Kidney tubule cell (primary cell): Measurements from ENCODE around the gene MYBL2.

ENCODE experiments used
- DNase-seq: peaks from one replicate; pipeline ENCODE4 v3.0.0-alpha.2; 2018; ENCODE audit warnings: low spot score

Gene MYBL2

GRCh38 chr20:43682446-43682845 is 15.5 kb downstream of the MYBL2 start:
- no peak for DNase-seq

DNA sequence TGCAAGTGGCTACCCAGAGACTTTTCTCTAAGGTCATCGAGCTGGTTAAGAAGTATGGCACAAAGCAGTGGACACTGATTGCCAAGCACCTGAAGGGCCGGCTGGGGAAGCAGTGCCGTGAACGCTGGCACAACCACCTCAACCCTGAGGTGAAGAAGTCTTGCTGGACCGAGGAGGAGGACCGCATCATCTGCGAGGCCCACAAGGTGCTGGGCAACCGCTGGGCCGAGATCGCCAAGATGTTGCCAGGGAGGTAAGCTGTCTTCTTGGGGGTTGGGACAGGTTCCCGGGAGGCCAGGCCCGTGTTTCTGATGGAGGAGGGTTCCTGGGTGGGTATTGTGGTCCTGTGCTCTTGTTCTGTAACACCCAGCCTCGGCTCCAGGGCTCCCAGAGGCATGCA is 19.9 kb downstream of the MYBL2 start:
- no peak for DNase-seq

- no peak for DNase-seq
These were observed 22.3 kb downstream of the MYBL2 start for GRCh38 chr20:43689165-43689564.

DNA sequence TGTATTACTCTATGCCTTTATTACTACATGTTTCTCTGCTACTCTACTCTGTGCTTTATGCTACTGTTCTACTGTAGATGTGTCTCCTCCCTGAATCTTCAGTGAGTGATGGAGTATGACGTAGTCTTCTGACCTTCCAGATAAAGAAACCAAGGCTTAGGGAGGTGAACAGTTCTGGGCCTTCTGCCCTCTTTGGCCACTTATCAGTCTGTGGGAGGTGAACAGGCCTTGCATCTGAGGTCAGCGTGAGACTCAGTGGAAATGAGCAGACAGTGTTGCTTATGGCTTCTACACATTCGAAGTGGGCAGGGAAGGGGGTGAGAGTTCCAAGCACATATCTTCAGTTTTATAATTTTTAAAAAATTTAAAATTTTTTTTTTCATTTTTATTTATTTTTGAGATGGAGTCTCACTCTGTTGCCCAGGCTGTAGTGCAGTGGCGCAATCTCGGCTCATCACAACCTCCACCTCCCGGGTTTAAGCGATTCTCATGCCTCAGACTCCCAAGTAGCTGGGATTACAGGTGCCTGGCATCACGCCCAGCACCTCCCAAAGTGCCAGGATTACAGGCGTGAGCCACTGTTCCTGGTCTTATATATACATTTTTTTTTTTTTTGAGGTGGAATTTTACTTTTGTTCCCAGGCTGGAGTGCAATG is 24.2 kb downstream of the MYBL2 start:
- no peak for DNase-seq

DNA sequence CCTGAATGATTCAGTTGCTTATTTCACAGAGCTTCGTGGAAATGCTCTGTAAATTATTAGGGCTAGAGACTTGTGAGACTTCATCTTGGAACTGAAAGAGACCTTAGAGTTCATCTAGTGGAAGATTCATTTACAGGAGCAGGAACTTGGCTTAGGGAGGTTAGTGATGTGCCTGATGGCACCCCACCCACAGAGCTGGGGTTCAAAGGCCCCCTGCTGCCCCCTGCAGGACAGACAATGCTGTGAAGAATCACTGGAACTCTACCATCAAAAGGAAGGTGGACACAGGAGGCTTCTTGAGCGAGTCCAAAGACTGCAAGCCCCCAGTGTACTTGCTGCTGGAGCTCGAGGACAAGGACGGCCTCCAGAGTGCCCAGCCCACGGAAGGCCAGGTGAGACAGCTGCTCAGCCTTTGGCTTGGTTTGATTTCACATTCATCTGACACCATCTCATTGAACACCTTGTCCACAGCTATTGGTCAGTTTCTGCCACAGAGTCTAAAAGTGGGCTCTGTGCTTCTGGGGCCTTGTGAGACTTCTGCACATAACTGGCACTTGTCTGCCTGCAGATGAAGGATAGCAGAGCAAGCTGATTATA is 25.1 kb downstream of the MYBL2 start:
- peak; percentile 52 for DNase-seq

- DNase-seq = no peak
These were observed 27.8 kb downstream of the MYBL2 start for GRCh38 chr20:43694763-43695162.

DNA sequence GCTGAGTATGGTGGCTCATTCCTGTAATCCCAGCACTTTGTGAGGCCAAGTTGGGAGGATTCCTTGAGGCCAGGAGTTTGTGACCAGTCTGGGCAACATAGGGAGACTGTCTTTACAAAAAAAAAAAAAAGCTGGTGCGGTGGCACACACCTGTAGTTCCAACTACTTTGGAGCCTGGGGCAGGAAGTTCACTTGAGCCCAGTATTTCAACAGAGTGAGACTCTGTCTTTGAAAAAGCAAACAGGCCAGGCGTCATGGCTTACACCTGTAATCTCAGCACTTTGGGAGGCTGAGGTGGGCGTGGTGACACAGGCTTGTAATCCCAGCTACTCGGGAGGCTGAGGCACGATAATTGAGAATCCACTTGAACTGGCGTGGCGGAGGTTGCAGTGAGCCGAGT is 28.7 kb downstream of the MYBL2 start:
- no peak for DNase-seq

DNA sequence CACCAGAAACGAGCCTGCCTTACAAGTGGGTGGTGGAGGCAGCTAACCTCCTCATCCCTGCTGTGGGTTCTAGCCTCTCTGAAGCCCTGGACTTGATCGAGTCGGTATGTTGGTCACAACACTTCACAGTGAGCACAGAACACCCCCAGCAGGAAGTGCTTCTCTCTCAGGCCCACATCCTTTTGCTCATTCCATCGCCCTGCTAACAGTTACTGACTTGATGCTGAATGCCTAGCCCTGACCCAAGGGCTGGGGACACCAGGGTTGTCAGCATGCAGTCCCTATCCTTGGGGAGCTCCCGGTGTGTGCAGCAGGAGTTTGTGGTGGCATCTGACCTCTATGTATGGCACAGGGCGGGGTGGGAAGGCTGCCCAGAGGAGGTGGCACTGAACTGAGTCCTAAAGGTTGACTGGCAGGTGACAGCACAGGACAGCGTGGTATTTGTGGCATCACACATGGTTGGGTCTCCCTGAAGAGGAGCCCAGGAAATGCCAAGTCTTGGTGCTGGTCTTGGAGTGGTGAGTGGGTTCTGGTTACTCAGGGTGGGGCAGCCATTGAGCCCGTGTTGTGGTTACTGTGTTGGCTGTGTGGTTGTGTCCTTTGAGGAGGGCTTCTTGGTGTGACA is 33.1 kb downstream of the MYBL2 start:
- DNase-seq = no peak

- no peak for DNase-seq
These were observed 33.7 kb downstream of the MYBL2 start for GRCh38 chr20:43700627-43701026.

GRCh38 chr20:43702502-43702901 is 35.6 kb downstream of the MYBL2 start:
- no peak for DNase-seq

GRCh38 chr20:43710370-43711044 is 43.6 kb downstream of the MYBL2 start:
- DNase-seq = no peak

GRCh38 chr20:43711098-43711654 is 44.3 kb downstream of the MYBL2 start:
- DNase-seq = no peak

DNA sequence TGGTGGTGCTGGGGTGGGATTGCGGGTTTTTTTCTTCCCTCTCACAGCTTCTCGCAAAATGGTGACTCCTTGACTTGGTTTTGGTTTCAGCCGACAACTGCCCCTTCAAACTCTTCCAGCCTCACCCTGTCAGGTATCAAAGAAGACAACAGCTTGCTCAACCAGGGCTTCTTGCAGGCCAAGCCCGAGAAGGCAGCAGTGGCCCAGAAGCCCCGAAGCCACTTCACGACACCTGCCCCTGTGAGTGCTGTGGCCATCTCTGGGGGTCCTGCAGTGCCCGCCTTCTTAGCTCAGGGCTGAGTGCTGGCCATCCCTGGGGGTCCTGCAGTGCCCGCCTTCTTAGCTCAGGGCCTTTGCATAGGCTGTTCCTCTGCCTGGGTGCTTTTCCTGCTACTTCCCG is 48.1 kb downstream of the MYBL2 start:
- DNase-seq = no peak

GRCh38 chr20:43715511-43715910 is 48.6 kb downstream of the MYBL2 start:
- no peak for DNase-seq

DNA sequence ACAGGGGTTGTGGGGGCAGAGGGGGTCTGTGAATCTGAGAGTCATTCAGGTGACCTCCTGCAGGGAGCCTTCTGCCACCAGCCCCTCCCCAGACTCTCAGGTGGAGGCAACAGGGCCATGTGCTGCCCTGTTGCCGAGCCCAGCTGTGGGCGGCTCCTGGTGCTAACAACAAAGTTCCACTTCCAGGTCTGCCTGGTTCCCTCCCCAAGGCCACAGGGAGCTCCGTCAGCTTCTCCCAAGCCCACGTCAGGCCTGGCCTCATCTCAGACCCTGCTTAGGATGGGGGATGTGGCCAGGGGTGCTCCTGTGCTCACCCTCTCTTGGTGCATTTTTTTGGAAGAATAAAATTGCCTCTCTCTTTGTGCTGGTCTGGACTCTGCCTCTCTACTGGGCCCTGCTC is 49.2 kb downstream of the MYBL2 start:
- no peak for DNase-seq

GRCh38 chr20:43716757-43717615 is 50.1 kb downstream of the MYBL2 start:
- no peak for DNase-seq

DNA sequence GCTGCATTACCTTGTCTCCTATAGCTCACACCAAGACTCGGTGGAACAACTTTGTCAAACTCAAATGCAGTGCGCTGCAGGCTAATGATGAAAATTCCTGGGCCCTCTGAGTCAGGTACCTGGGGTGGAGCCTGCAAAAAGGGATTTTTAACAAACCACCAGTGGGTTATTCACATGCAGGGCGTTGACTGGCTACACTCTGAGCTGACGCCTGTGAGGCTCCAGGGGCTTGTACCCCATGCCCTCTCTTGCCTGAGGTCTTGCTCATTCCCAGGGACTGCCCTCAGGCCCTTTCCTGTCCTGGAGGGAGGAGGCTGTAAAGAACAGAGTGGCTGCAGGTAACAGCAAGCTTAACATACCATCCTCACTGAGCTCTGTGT is 50.7 kb downstream of the MYBL2 start:
- no peak for DNase-seq

GRCh38 chr20:43720007-43720406 is 53.1 kb downstream of the MYBL2 start:
- no peak for DNase-seq

DNA sequence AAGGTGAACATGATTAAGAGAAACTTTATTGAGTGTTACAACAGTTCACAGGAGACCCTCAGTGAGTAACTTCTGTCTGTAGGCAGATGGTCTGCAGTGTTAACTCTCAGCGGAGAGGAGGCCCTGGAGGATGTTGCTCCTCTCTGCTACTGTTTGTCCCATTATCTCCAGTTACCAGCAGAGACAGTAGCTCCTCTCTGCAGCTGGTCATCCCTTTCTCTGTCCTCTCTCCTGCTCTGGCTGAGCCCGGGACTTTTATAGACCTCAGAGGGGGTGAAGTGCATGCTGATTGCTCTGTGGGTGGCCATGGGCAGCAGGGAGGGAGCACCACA is 54.1 kb downstream of the MYBL2 start:
- no peak for DNase-seq

- no peak for DNase-seq
These were observed 54.7 kb downstream of the MYBL2 start for GRCh38 chr20:43721429-43722152.

GRCh38 chr20:43722153-43722505 is 55.2 kb downstream of the MYBL2 start:
- no peak for DNase-seq

- no peak for DNase-seq
These were observed 56.3 kb downstream of the MYBL2 start for GRCh38 chr20:43723186-43723585.
